ENCODE data around the gene VPS26B.

The VPS26B gene

GRCh38 chr11:134200688-134201087, 23.8 kb upstream of the VPS26B start:
- Histone ChIP-seq H3K79me2 (ENCODE audit: insufficient read depth, low read length) (peaks cover 29% of the 10 kb centered on the region), H3K9ac (ENCODE audit: low read depth, low read length) (no peak overlapping the region), H3K27me3 (ENCODE audit: insufficient read depth, low read length, poor library complexity) (no peaks in the 10 kb centered on the region), H3K9me3 (ENCODE audit: insufficient read depth, low read length, severe bottlenecking) (no peaks in the 10 kb centered on the region), H3K4me3 (ENCODE audit: low read depth in 1 of 2, low read length in 2 of 2) (no peak overlapping the region), H3K27ac (ENCODE audit: low read length) (no peak overlapping the region), H4K20me1 (ENCODE audit: insufficient read depth, low read length) (peaks cover 9% of the 10 kb centered on the region; the same call in 1 of the 2 replicates), H2AFZ (ENCODE audit: low read depth, low read length) (no peak overlapping the region), H3K4me2 (ENCODE audit: insufficient read depth, low read length) (no peak overlapping the region), H3K36me3 (ENCODE audit: insufficient read depth, low read length) (peaks cover 95% of the 10 kb centered on the region), H3K4me1 (ENCODE audit: insufficient read depth, low read length) (no peaks in the 10 kb centered on the region)
- no peak for ATAC-seq (ENCODE audit: insufficient read depth, low read depth)
- no peak for DNase-seq
- TF ChIP-seq CTCF (IDR thresholded peaks at IDR 0.05; ENCODE audit: borderline replicate concordance, extremely low read depth, low read length, poor library complexity, severe bottlenecking) (no peak), EZH2 (IDR thresholded peaks at IDR 0.05; ENCODE audit: borderline replicate concordance, low read depth, low read length, severe bottlenecking) (no peak)

GRCh38 chr11:134202661-134203060, 21.8 kb upstream of the VPS26B start:
- TF ChIP-seq EZH2 (IDR thresholded peaks at IDR 0.05; ENCODE audit: borderline replicate concordance, low read depth, low read length, severe bottlenecking) (no peak), CTCF (IDR thresholded peaks at IDR 0.05; ENCODE audit: borderline replicate concordance, extremely low read depth, low read length, poor library complexity, severe bottlenecking) (no peak)
- Histone ChIP-seq H3K36me3 (ENCODE audit: insufficient read depth, low read length) (peaks cover 100% of the 10 kb centered on the region), H2AFZ (ENCODE audit: low read depth, low read length) (no peak overlapping the region), H3K27me3 (ENCODE audit: insufficient read depth, low read length, poor library complexity) (no peaks in the 10 kb centered on the region), H4K20me1 (ENCODE audit: insufficient read depth, low read length) (peaks cover 15% of the 10 kb centered on the region; the same call in 1 of the 2 replicates), H3K9me3 (ENCODE audit: insufficient read depth, low read length, severe bottlenecking) (no peaks in the 10 kb centered on the region), H3K9ac (ENCODE audit: low read depth, low read length) (no peak overlapping the region), H3K27ac (ENCODE audit: low read length) (no peak overlapping the region), H3K4me2 (ENCODE audit: insufficient read depth, low read length) (no peak overlapping the region), H3K4me3 (ENCODE audit: low read depth in 1 of 2, low read length in 2 of 2) (no peak overlapping the region), H3K79me2 (ENCODE audit: insufficient read depth, low read length) (peaks cover 42% of the 10 kb centered on the region), H3K4me1 (ENCODE audit: insufficient read depth, low read length) (no peaks in the 10 kb centered on the region)
- DNase-seq (no peak), ATAC-seq (ENCODE audit: insufficient read depth, low read depth) (no peak)

- Histone ChIP-seq H3K9me3 (ENCODE audit: insufficient read depth, low read length, severe bottlenecking) (no peaks in the 10 kb centered on the region), H3K4me3 (ENCODE audit: low read depth in 1 of 2, low read length in 2 of 2) (no peak overlapping the region), H3K9ac (ENCODE audit: low read depth, low read length) (no peak overlapping the region), H3K79me2 (ENCODE audit: insufficient read depth, low read length) (peaks cover 38% of the 10 kb centered on the region), H3K4me1 (ENCODE audit: insufficient read depth, low read length) (no peaks in the 10 kb centered on the region), H2AFZ (ENCODE audit: low read depth, low read length) (no peak overlapping the region), H3K36me3 (ENCODE audit: insufficient read depth, low read length) (peaks cover 100% of the 10 kb centered on the region), H3K27me3 (ENCODE audit: insufficient read depth, low read length, poor library complexity) (no peaks in the 10 kb centered on the region), H3K4me2 (ENCODE audit: insufficient read depth, low read length) (no peak overlapping the region), H3K27ac (ENCODE audit: low read length) (no peak overlapping the region), H4K20me1 (ENCODE audit: insufficient read depth, low read length) (peaks cover 20% of the 10 kb centered on the region)
- no peak for TF ChIP-seq CTCF (IDR thresholded peaks at IDR 0.05; ENCODE audit: borderline replicate concordance, extremely low read depth, low read length, poor library complexity, severe bottlenecking)
- no peak for TF ChIP-seq EZH2 (IDR thresholded peaks at IDR 0.05; ENCODE audit: borderline replicate concordance, low read depth, low read length, severe bottlenecking)
- ATAC-seq (ENCODE audit: insufficient read depth, low read depth) (no peak), DNase-seq (no peak)
Observed at GRCh38 chr11:134205729-134206128, 18.7 kb upstream of the VPS26B start.

- H3K4me3 ChIP-seq (ENCODE audit: low read depth in 1 of 2, low read length in 2 of 2), result no peak overlapping the region
- no peak overlapping the region for H3K27ac ChIP-seq (ENCODE audit: low read length)
- no peak for ATAC-seq (ENCODE audit: insufficient read depth, low read depth)
- peaks cover 100% of the 10 kb centered on the region for H3K36me3 ChIP-seq (ENCODE audit: insufficient read depth, low read length)
- H4K20me1 ChIP-seq (ENCODE audit: insufficient read depth, low read length), result peaks cover 25% of the 10 kb centered on the region
- H3K4me1 ChIP-seq (ENCODE audit: insufficient read depth, low read length), result no peaks in the 10 kb centered on the region
- no peaks in the 10 kb centered on the region for H3K27me3 ChIP-seq (ENCODE audit: insufficient read depth, low read length, poor library complexity)
- H3K9ac ChIP-seq (ENCODE audit: low read depth, low read length), result no peak overlapping the region
- no peak overlapping the region for H2AFZ ChIP-seq (ENCODE audit: low read depth, low read length)
- no peaks in the 10 kb centered on the region for H3K9me3 ChIP-seq (ENCODE audit: insufficient read depth, low read length, severe bottlenecking)
- H3K79me2 ChIP-seq (ENCODE audit: insufficient read depth, low read length), result peaks cover 42% of the 10 kb centered on the region
- no peak for DNase-seq
- TF ChIP-seq EZH2 (IDR thresholded peaks at IDR 0.05; ENCODE audit: borderline replicate concordance, low read depth, low read length, severe bottlenecking), result no peak
- no peak for TF ChIP-seq CTCF (IDR thresholded peaks at IDR 0.05; ENCODE audit: borderline replicate concordance, extremely low read depth, low read length, poor library complexity, severe bottlenecking)
- H3K4me2 ChIP-seq (ENCODE audit: insufficient read depth, low read length), result no peak overlapping the region
Observed at GRCh38 chr11:134206185-134206584, 18.3 kb upstream of the VPS26B start.
